HG02610 (cell line): ENCODE measurements around the gene SCO2.
"Not testable (repeated sequence)": the region's sequence is repeated elsewhere in the genome, so short reads cannot be mapped to it uniquely, and the experiment has no call there.

Source experiments
- ATAC-seq: cut with Tn5 transposase; IDR thresholded peaks from one replicate; pipeline ENCODE4 v1.9.1; 2021; ENCODE audit warnings: mild to moderate bottlenecking, moderate library complexity; ENCODE audit not compliant: unreplicated experiment

The SCO2 gene

GRCh38 chr22:50551160-50551752, 25.9 kb upstream of the SCO2 start:
- no peak for ATAC-seq

GRCh38 chr22:50550395-50550794, 25.0 kb upstream of the SCO2 start:
- ATAC-seq: no peak

- ATAC-seq: no peak
Measured at GRCh38 chr22:50548921-50549790, 23.8 kb upstream of the SCO2 start.

- ATAC-seq: no peak
Measured at GRCh38 chr22:50548040-50548920, 22.9 kb upstream of the SCO2 start.

GRCh38 chr22:50547263-50547985, 22.0 kb upstream of the SCO2 start:
- ATAC-seq: no peak

GRCh38 chr22:50546326-50547262, 21.2 kb upstream of the SCO2 start:
- ATAC-seq: no peak

GRCh38 chr22:50545522-50546325, 20.3 kb upstream of the SCO2 start, which contains the start of gene KLHDC7B:
Gene KLHDC7B (plus strand): TSS chr22:50545899. CDS start chr22:50546244, 345 bp downstream.
- ATAC-seq: no peak

- ATAC-seq: no peak
Measured at GRCh38 chr22:50544746-50545253, 19.4 kb upstream of the SCO2 start.

- no peak for ATAC-seq
Measured at GRCh38 chr22:50544078-50544745, 18.8 kb upstream of the SCO2 start.

- ATAC-seq: peak; percentile 30
Measured at GRCh38 chr22:50542416-50542927, 17.1 kb upstream of the SCO2 start.

- ATAC-seq: peak; percentile 20
Measured at GRCh38 chr22:50541667-50542026, 16.2 kb upstream of the SCO2 start.

GRCh38 chr22:50540381-50540780, 15.0 kb upstream of the SCO2 start:
- no peak for ATAC-seq

GRCh38 chr22:50537765-50538164, 12.4 kb upstream of the SCO2 start:
- no peak for ATAC-seq

- no peak for ATAC-seq
Measured at GRCh38 chr22:50536226-50536625, 10.8 kb upstream of the SCO2 start.

GRCh38 chr22:50535113-50535512, 9.7 kb upstream of the SCO2 start:
- no peak for ATAC-seq

- ATAC-seq: not testable (repeated sequence)
Measured at GRCh38 chr22:50533856-50534711, 8.7 kb upstream of the SCO2 start.
